ENCODE measurements around the gene OSGIN1. TPM values are rescaled to one million over a fixed set of nuclear protein-coding genes. Genes with fewer than 3 reads are reported as not detected.

Gene OSGIN1
- total and polyA plus RNA-seq, 2 donors from 2014 or later, result 6.3 to 14.5 TPM

GRCh38 chr16:83955218-83956130 is 2.4 kb downstream of the OSGIN1 start:
- no peak overlapping the region for H3K4me3 ChIP-seq (ENCODE audit: low read length in 3 of 3)
- no peaks in the 10 kb centered on the region for H3K27me3 ChIP-seq (ENCODE audit: control insufficient read depth, insufficient read depth, low read length)
- H3K36me3 ChIP-seq (ENCODE audit: control insufficient read depth in 2 of 3, insufficient read depth in 3 of 3, low read length in 3 of 3), result peaks cover 0 to 14% (median 14%) of the 10 kb centered on the region in 3 donors
- intact Hi-C loops (cut with DNase I), result no loop called here
- H3K27ac ChIP-seq (ENCODE audit: low read depth in 2 of 2, low read length in 2 of 2), result no peak overlapping the region
- FAIRE-seq, result no peak
- no peak overlapping the region for H3K9ac ChIP-seq (ENCODE audit: low read length in 3 of 3)
- no peaks in the 10 kb centered on the region for H3K9me3 ChIP-seq (ENCODE audit: control insufficient read depth in 2 of 3, insufficient read depth in 1 of 3, low read length in 3 of 3)
- DNase-seq, result peak in 1 of 5 donors; percentile 69
- TF ChIP-seq CTCF (IDR thresholded peaks at IDR 0.05; ENCODE audit: borderline replicate concordance, extremely low read depth, insufficient read depth), result no peak
- H3K4me1 ChIP-seq (ENCODE audit: control insufficient read depth in 2 of 3, insufficient read depth in 2 of 3, low read depth in 1 of 3, low read length in 3 of 3), result peaks cover 0 to 19% (median 7%) of the 10 kb centered on the region in 3 donors

- Histone ChIP-seq H3K9ac (ENCODE audit: low read length in 3 of 3) (no peak overlapping the region), H3K27ac (ENCODE audit: low read depth in 2 of 2, low read length in 2 of 2) (no peak overlapping the region), H3K4me3 (ENCODE audit: low read length in 3 of 3) (no peak overlapping the region), H3K9me3 (ENCODE audit: control insufficient read depth in 2 of 3, insufficient read depth in 1 of 3, low read length in 3 of 3) (no peaks in the 10 kb centered on the region), H3K36me3 (ENCODE audit: control insufficient read depth in 2 of 3, insufficient read depth in 3 of 3, low read length in 3 of 3) (peaks cover 0 to 21% (median 14%) of the 10 kb centered on the region in 3 donors), H3K4me1 (ENCODE audit: control insufficient read depth in 2 of 3, insufficient read depth in 2 of 3, low read depth in 1 of 3, low read length in 3 of 3) (peaks cover 0 to 19% (median 7%) of the 10 kb centered on the region in 3 donors), H3K27me3 (ENCODE audit: control insufficient read depth, insufficient read depth, low read length) (no peaks in the 10 kb centered on the region)
- DNase-seq (peak; percentile 85 to 90 (median 89)), FAIRE-seq (no peak)
- intact Hi-C loops (cut with DNase I), result no loop called here
- TF ChIP-seq CTCF (IDR thresholded peaks at IDR 0.05; ENCODE audit: borderline replicate concordance, extremely low read depth, insufficient read depth), result peak; percentile 70
These were observed 3.6 kb downstream of the OSGIN1 start for GRCh38 chr16:83956336-83957289.

- Histone ChIP-seq H3K27ac (ENCODE audit: low read depth in 2 of 2, low read length in 2 of 2) (no peak overlapping the region), H3K27me3 (ENCODE audit: control insufficient read depth, insufficient read depth, low read length) (no peaks in the 10 kb centered on the region), H3K4me3 (ENCODE audit: low read length in 3 of 3) (no peak overlapping the region), H3K9me3 (ENCODE audit: control insufficient read depth in 2 of 3, insufficient read depth in 1 of 3, low read length in 3 of 3) (no peaks in the 10 kb centered on the region), H3K36me3 (ENCODE audit: control insufficient read depth in 2 of 3, insufficient read depth in 3 of 3, low read length in 3 of 3) (peaks cover 0 to 22% (median 14%) of the 10 kb centered on the region in 3 donors), H3K4me1 (ENCODE audit: control insufficient read depth in 2 of 3, insufficient read depth in 2 of 3, low read depth in 1 of 3, low read length in 3 of 3) (peaks cover 0 to 19% (median 7%) of the 10 kb centered on the region in 3 donors), H3K9ac (ENCODE audit: low read length in 3 of 3) (no peak overlapping the region)
- FAIRE-seq (no peak), DNase-seq (no peak)
- intact Hi-C loops (cut with DNase I), result no loop called here
- TF ChIP-seq CTCF (IDR thresholded peaks at IDR 0.05; ENCODE audit: borderline replicate concordance, extremely low read depth, insufficient read depth), result no peak
These were observed 4.3 kb downstream of the OSGIN1 start for GRCh38 chr16:83957296-83957855.

All from kidney (tissue), 14 donors.